ENCODE results near the gene PANK1. TPM values are rescaled to one million over a fixed set of nuclear protein-coding genes. Genes with fewer than 3 reads are reported as not detected.

PANK1 gene
- total and polyA plus RNA-seq, 2 of the 8 experiments (the other 6 are each of a cell fraction or from before 2014, with no cell fraction given): 18.5 to 40.4 TPM

GRCh38 chr10:89668386-89669071 lies 23.5 kb upstream of the PANK1 start:
- Histone ChIP-seq H3K27ac (ENCODE audit: low read depth, low read length) (no peak overlapping the region), H2BK120ac (replicated peaks; ENCODE audit: low read depth, low read length) (no peak overlapping the region), H3K23ac (ENCODE audit: insufficient read length) (no peak overlapping the region), H3K36me3 (ENCODE audit: control insufficient read depth in 2 of 4, insufficient read depth in 4 of 4, low read length in 3 of 4) (no peaks in the 10 kb centered on the region), H3K18ac (ENCODE audit: extremely low read depth, low read length) (no peak overlapping the region), H3K4me3 (ENCODE audit: extremely low read depth in 1 of 4, insufficient read depth in 2 of 4, low read depth in 3 of 4, low read length in 4 of 4) (no peak overlapping the region), H2BK12ac (ENCODE audit: low read depth, low read length) (0 out of 2 replicates have a peak overlapping the region, but pooled peaks have one; percentile 5), H2BK15ac (ENCODE audit: low read length) (no peak overlapping the region), H3K23me2 (ENCODE audit: low read depth, low read length) (no peaks in the 10 kb centered on the region), H3K27me3 (replicated peaks in 1 of 4; ENCODE audit: control insufficient read depth in 3 of 4, extremely low read depth in 1 of 4, insufficient read depth in 3 of 4, low read length in 3 of 4) (no peaks in the 10 kb centered on the region), H3K4me2 (ENCODE audit: insufficient read depth in 1 of 2, low read depth in 2 of 2, low read length in 2 of 2) (no peak overlapping the region), H3K56ac (replicated peaks; ENCODE audit: insufficient read length, low read depth, low read length) (no peak overlapping the region), H3K14ac (ENCODE audit: insufficient read length) (no peak overlapping the region), H2BK5ac (ENCODE audit: low read depth, low read length) (no peak overlapping the region), H2AFZ (ENCODE audit: low read length) (no peak overlapping the region), H4K20me1 (replicated peaks in 1 of 2; ENCODE audit: control insufficient read depth in 1 of 2, insufficient read depth in 2 of 2, low read length in 2 of 2) (no peaks in the 10 kb centered on the region), H3K79me2 (ENCODE audit: control insufficient read depth in 1 of 2, insufficient read depth in 2 of 2, low read length in 2 of 2) (no peaks in the 10 kb centered on the region), H4K5ac (ENCODE audit: insufficient read length, low read depth, low read length) (no peak overlapping the region), H3K79me1 (ENCODE audit: low read depth, low read length) (no peaks in the 10 kb centered on the region), H3K9ac (replicated peaks in 1 of 4; ENCODE audit: extremely low read depth in 1 of 4, low read depth in 3 of 4, low read length in 3 of 4) (no peak overlapping the region), H3K9me3 (ENCODE audit: insufficient read depth in 2 of 2, low read depth in 1 of 2, low read length in 1 of 2) (no peaks in the 10 kb centered on the region), H2BK20ac (ENCODE audit: low read length) (no peak overlapping the region), H3K4ac (replicated peaks; ENCODE audit: insufficient read length, low read depth, low read length) (no peak overlapping the region), H4K91ac (replicated peaks; ENCODE audit: insufficient read length, low read length) (no peak overlapping the region), H3K4me1 (replicated peaks in 1 of 4; ENCODE audit: control insufficient read depth in 3 of 4, insufficient read depth in 4 of 4, low read length in 3 of 4) (peaks cover 0 to 2% (median 0%) of the 10 kb centered on the region in 4 experiments; a peak in 1 of 7 replicates), H4K8ac (ENCODE audit: extremely low read depth, insufficient read depth, low read length) (no peak overlapping the region), H2AK5ac (ENCODE audit: low read depth, low read length) (no peak overlapping the region)
- FAIRE-seq: no peak
- DNase-seq (ENCODE audit: low read depth in 1 of 2, low spot score in 2 of 2): no peak
- WGBS, 2 experiments (ENCODE audit: extremely low coverage in 1 of 2, insufficient coverage in 1 of 2, insufficient read length in 1 of 2, insufficient replicate concordance in 2 of 2, low coverage in 1 of 2, low lambda C conversion rate in 2 of 2, missing lambda C conversion rate in 1 of 2): 85% methylated on average over 3 of the region's 3 CpGs; no CpG with 5 or more reads in 1 of the 2 experiments
- ChIA-PET CTCF (ENCODE audit: partially characterized antibody) (interaction anchor here (1.2 to 1.3 kb wide), 2 partner anchors 21 to 25 kb away, joined by 3 to 4 read pairs; no protein-coding TSS in a partner anchor), POLR2A (ENCODE audit: partially characterized antibody) (no interaction called here)
- TF ChIP-seq RFX5 (IDR thresholded peaks at IDR 0.05; ENCODE audit: borderline replicate concordance, low read depth, low read length) (no peak), ATF3 (IDR thresholded peaks at IDR 0.05; ENCODE audit: insufficient read depth, low read depth, low read length) (no peak), ZNF274 (IDR thresholded peaks at IDR 0.05; ENCODE audit: borderline replicate concordance, extremely low read depth, low read length) (no peak), TEAD4 (IDR thresholded peaks at IDR 0.05; ENCODE audit: low read depth, low read length) (no peak), MAX (IDR thresholded peaks at IDR 0.05) (no peak), TCF12 (IDR thresholded peaks at IDR 0.05; ENCODE audit: low read depth, low read length) (no peak), JUND (IDR thresholded peaks at IDR 0.05; ENCODE audit: low read length) (no peak), SIN3A (conservative IDR thresholded peaks at IDR 0.05 in 1 of 2, IDR thresholded peaks at IDR 0.05 in 1 of 2; ENCODE audit: low read depth in 1 of 2, low read length in 2 of 2) (no peak), E2F6 (IDR thresholded peaks at IDR 0.05) (no peak)

Measured in H1 (cell line).